ENCODE measurements around the gene PUM1.
"Not testable (repeated sequence)": the region's sequence is repeated elsewhere in the genome, so short reads cannot be mapped to it uniquely, and the experiment has no call there.

Gene PUM1

GRCh38 chr1:30957560-30958222, 107.8 kb downstream of the PUM1 start:
- no peak for DNase-seq (ENCODE audit: low read depth)

- no peak for DNase-seq (ENCODE audit: low read depth)
Observed at GRCh38 chr1:30955448-30956015, 110.0 kb downstream of the PUM1 start.

GRCh38 chr1:30953685-30954084, 111.8 kb downstream of the PUM1 start:
- DNase-seq (ENCODE audit: low read depth): no peak

GRCh38 chr1:30952098-30952497, 113.4 kb downstream of the PUM1 start:
- no peak for DNase-seq (ENCODE audit: low read depth)

- DNase-seq (ENCODE audit: low read depth): no peak
Observed at GRCh38 chr1:30950700-30951099, 114.8 kb downstream of the PUM1 start.

GRCh38 chr1:30950053-30950452, 115.5 kb downstream of the PUM1 start:
- no peak for DNase-seq (ENCODE audit: low read depth)

GRCh38 chr1:30949487-30949838, 116.1 kb downstream of the PUM1 start:
- DNase-seq (ENCODE audit: low read depth): not testable (repeated sequence)

GRCh38 chr1:30948813-30949486, 116.6 kb downstream of the PUM1 start:
- not testable (repeated sequence) for DNase-seq (ENCODE audit: low read depth)

GRCh38 chr1:30948278-30948677, 117.2 kb downstream of the PUM1 start:
- DNase-seq (ENCODE audit: low read depth): no peak

- DNase-seq (ENCODE audit: low read depth): no peak
Observed at GRCh38 chr1:30947212-30947611, 118.3 kb downstream of the PUM1 start.

GRCh38 chr1:30942326-30942963, 123.1 kb downstream of the PUM1 start:
- no peak for DNase-seq (ENCODE audit: low read depth)

GRCh38 chr1:30940541-30940940, 125.0 kb downstream of the PUM1 start:
- no peak for DNase-seq (ENCODE audit: low read depth)

- DNase-seq (ENCODE audit: low read depth): no peak
Observed at GRCh38 chr1:30936541-30937171, 128.9 kb downstream of the PUM1 start.

GRCh38 chr1:30935758-30936157, 129.8 kb downstream of the PUM1 start:
- DNase-seq (ENCODE audit: low read depth): not testable (repeated sequence)

- DNase-seq (ENCODE audit: low read depth): no peak
Observed at GRCh38 chr1:30934613-30935012, 130.9 kb downstream of the PUM1 start.

GRCh38 chr1:30933874-30934252, 131.7 kb downstream of the PUM1 start:
- no peak for DNase-seq (ENCODE audit: low read depth)

GRCh38 chr1:30930631-30931173, 134.8 kb downstream of the PUM1 start:
- no peak for DNase-seq (ENCODE audit: low read depth)

GRCh38 chr1:30929944-30930525, 135.5 kb downstream of the PUM1 start:
- no peak for DNase-seq (ENCODE audit: low read depth)

GRCh38 chr1:30929135-30929889, 136.2 kb downstream of the PUM1 start:
- DNase-seq (ENCODE audit: low read depth): no peak

GRCh38 chr1:30928789-30929134, 136.8 kb downstream of the PUM1 start:
- no peak for DNase-seq (ENCODE audit: low read depth)

GRCh38 chr1:30928171-30928570, 137.3 kb downstream of the PUM1 start:
- no peak for DNase-seq (ENCODE audit: low read depth)
